ENCODE results near the gene ANKLE1. TPM values are rescaled to one million over a fixed set of nuclear protein-coding genes. Genes with fewer than 3 reads are reported as not detected.

Gene ANKLE1
- polyA plus RNA-seq, 1 of the 3 experiments (the other 2 are of a cell fraction): 2.6 TPM

DNA sequence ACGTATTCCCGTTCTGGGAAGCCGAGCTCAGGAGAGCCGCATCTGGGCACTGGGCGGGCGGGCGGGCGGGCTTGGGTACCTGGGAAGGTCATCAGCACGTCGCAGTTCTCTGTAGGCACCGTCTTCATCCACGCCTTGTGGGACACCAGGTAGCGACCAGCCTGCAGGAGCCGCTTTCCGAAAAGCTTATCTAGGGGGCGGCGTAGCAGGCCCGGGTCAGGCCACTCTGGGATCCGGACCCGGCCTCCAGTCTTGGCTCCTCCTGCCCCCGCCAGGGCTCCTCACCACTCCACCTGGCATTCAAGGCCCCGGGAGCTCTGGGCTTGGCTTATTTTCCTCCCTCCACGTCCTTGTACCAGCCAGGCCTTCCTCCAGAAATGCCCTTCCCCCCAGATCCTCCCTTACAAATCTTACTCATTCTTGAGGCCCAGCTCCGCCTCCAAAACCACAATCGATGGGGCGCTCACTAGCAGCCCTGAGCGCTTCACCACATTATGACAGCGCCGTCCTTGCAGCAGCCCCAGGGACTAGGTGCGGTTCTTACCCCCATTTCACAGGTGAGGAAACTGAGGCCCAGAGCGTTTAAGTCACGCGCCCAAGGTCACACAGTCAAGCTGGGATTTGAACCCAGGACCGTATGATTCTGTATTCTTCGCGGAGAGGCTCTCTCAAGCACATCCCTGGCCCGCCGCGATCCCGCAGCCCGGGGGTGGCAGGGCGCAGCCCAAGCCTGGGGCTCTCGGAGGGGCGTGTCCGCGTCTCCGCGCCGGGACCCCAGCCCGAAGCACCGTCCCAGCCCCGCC, 52.1 kb downstream of the ANKLE1 start:
- Histone ChIP-seq H3K9me3 (no peaks in the 10 kb centered on the region), H3K27ac (ENCODE audit: low read depth in 2 of 2, low read length in 1 of 2) (peak overlapping the region; percentile 48 to 87; a peak in 2 of 4 replicates), H3K4me1 (ENCODE audit: control insufficient read depth in 1 of 2, insufficient read depth in 2 of 2, low read depth in 1 of 2, low read length in 1 of 2) (peaks cover 0 to 24% of the 10 kb centered on the region in 2 experiments; a peak in 1 of 4 replicates), H3K79me2 (ENCODE audit: insufficient read depth) (peaks cover 8% of the 10 kb centered on the region; the same call in 1 of the 2 replicates), H3F3A (replicated peaks; ENCODE audit: insufficient read depth) (peaks cover 8% of the 10 kb centered on the region), H4K20me1 (ENCODE audit: insufficient read depth) (no peaks in the 10 kb centered on the region), H3K4me2 (peak overlapping the region; percentile 96), H3K9me2 (no peaks in the 10 kb centered on the region), H3K36me3 (replicated peaks in 1 of 2; ENCODE audit: control insufficient read depth in 1 of 2, insufficient read depth in 2 of 2, low read length in 1 of 2) (peaks cover 0 to 4% of the 10 kb centered on the region in 2 experiments), H3K9ac (peak overlapping the region; percentile 71), H3K4me3 (ENCODE audit: low read depth in 2 of 2, low read length in 1 of 2) (peak overlapping the region; percentile 83 to 92), H3K27me3 (ENCODE audit: insufficient read depth) (no peaks in the 10 kb centered on the region), H2AFZ (ENCODE audit: low read depth) (peak overlapping the region; percentile 73; the same call in 1 of the 2 replicates)
- no peak for DNase-seq
- CTCF ChIA-PET: interaction anchor here (0.8 to 1.9 kb wide), 5 partner anchors 9 to 57 kb away, joined by 3 to 8 read pairs (median 6); partner anchors contain the start of gene DDA1
- POLR2A ChIA-PET: interaction anchor here (0.5 to 1.6 kb wide), 2 partner anchors 13 to 31 kb away, joined by 3 to 4 read pairs; partner anchors contain the start of gene ABHD8
- 0 out of 2 replicates have a peak, but pooled peaks have one; percentile 26 for TF ChIP-seq SIN3A (IDR thresholded peaks at IDR 0.05; ENCODE audit: borderline replicate concordance, low read depth, low read length)
- no peak for TF ChIP-seq FOXM1 (IDR thresholded peaks at IDR 0.05; ENCODE audit: low read depth)
- no peak for TF ChIP-seq RXRA (IDR thresholded peaks at IDR 0.05; ENCODE audit: borderline replicate concordance, low read depth)
- no peak for TF ChIP-seq POLR2AphosphoS5 (IDR thresholded peaks at IDR 0.05; ENCODE audit: low read depth, low read length)
- TF ChIP-seq MXI1 (IDR thresholded peaks at IDR 0.05; ENCODE audit: low read depth, low read length): no peak
- WGBS (ENCODE audit: low lambda C conversion rate): 27% methylated on average over 14 of the region's 52 CpGs

GRCh38 chr19:17334414-17335409, 53.0 kb downstream of the ANKLE1 start, which contains the start of gene ANO8:
TSS of gene ANO8 (minus strand) at chr19:17334855. CDS start at chr19:17334670, 185 bp downstream.
- H3K4me3 ChIP-seq (ENCODE audit: low read depth in 2 of 2, low read length in 1 of 2): peak within 1 kb of the TSS; percentile 83 to 92
- H3K9me3 ChIP-seq: no peaks in the 10 kb centered on the region
- H3K27me3 ChIP-seq (ENCODE audit: insufficient read depth): no peaks in the 10 kb centered on the region
- peak within 1 kb of the TSS; percentile 96 for H3K4me2 ChIP-seq
- ChIA-PET CTCF (interaction anchor here (1.3 to 1.9 kb wide), 2 partner anchors 10 to 52 kb away, joined by 3 to 8 read pairs; no protein-coding TSS in a partner anchor), POLR2A (no interaction called here)
- peak; percentile 94 for DNase-seq
- peaks cover 8% of the 10 kb centered on the region for H3F3A ChIP-seq (replicated peaks; ENCODE audit: insufficient read depth)
- peaks cover 8% of the 10 kb centered on the region; the same call in 1 of the 2 replicates for H3K79me2 ChIP-seq (ENCODE audit: insufficient read depth)
- H2AFZ ChIP-seq (ENCODE audit: low read depth): peak within 1 kb of the TSS; percentile 95
- peaks cover 0 to 2% of the 10 kb centered on the region in 2 experiments for H3K36me3 ChIP-seq (replicated peaks in 1 of 2; ENCODE audit: control insufficient read depth in 1 of 2, insufficient read depth in 2 of 2, low read length in 1 of 2)
- WGBS (ENCODE audit: low lambda C conversion rate): 3% methylated on average over 32 of the region's 86 CpGs
- H3K9ac ChIP-seq: peak within 1 kb of the TSS; percentile 71
- H4K20me1 ChIP-seq (ENCODE audit: insufficient read depth): no peaks in the 10 kb centered on the region
- H3K9me2 ChIP-seq: no peaks in the 10 kb centered on the region
- peaks cover 0 to 24% of the 10 kb centered on the region in 2 experiments; a peak in 1 of 4 replicates for H3K4me1 ChIP-seq (ENCODE audit: control insufficient read depth in 1 of 2, insufficient read depth in 2 of 2, low read depth in 1 of 2, low read length in 1 of 2)
- H3K27ac ChIP-seq (ENCODE audit: low read depth in 2 of 2, low read length in 1 of 2): peak within 1 kb of the TSS; percentile 48 to 87
- TF ChIP-seq EP300 (IDR thresholded peaks at IDR 0.05; ENCODE audit: borderline replicate concordance in 1 of 2, low read depth in 1 of 2, low read length in 1 of 2) (no peak), FOSL2 (IDR thresholded peaks at IDR 0.05; ENCODE audit: borderline replicate concordance, low read depth) (no peak), RXRA (IDR thresholded peaks at IDR 0.05; ENCODE audit: borderline replicate concordance, low read depth) (no peak), FOXJ3 (CRISPR knock-in tag; IDR thresholded peaks at IDR 0.05) (no peak), MAX (IDR thresholded peaks at IDR 0.05; ENCODE audit: low read depth) (peak; percentile 57; the same call in 1 of the 2 replicates), CHD2 (IDR thresholded peaks at IDR 0.05; ENCODE audit: low read length, partially characterized antibody) (peak; percentile 41), IRF3 (IDR thresholded peaks at IDR 0.05; ENCODE audit: low read depth, low read length) (no peak), RFX5 (IDR thresholded peaks at IDR 0.05; ENCODE audit: low read length) (no peak), TEAD4 (IDR thresholded peaks at IDR 0.05; ENCODE audit: borderline replicate concordance, insufficient read depth) (no peak), TCF12 (IDR thresholded peaks at IDR 0.05) (no peak; the same call in 1 of the 2 replicates), RCOR1 (IDR thresholded peaks at IDR 0.05; ENCODE audit: low read length) (peak; percentile 51; the same call in 1 of the 2 replicates), RAD21 (IDR thresholded peaks at IDR 0.05; ENCODE audit: low read length) (no peak), ELF1 (IDR thresholded peaks at IDR 0.05) (no peak)
- TF ChIP-seq, protein P1, sequence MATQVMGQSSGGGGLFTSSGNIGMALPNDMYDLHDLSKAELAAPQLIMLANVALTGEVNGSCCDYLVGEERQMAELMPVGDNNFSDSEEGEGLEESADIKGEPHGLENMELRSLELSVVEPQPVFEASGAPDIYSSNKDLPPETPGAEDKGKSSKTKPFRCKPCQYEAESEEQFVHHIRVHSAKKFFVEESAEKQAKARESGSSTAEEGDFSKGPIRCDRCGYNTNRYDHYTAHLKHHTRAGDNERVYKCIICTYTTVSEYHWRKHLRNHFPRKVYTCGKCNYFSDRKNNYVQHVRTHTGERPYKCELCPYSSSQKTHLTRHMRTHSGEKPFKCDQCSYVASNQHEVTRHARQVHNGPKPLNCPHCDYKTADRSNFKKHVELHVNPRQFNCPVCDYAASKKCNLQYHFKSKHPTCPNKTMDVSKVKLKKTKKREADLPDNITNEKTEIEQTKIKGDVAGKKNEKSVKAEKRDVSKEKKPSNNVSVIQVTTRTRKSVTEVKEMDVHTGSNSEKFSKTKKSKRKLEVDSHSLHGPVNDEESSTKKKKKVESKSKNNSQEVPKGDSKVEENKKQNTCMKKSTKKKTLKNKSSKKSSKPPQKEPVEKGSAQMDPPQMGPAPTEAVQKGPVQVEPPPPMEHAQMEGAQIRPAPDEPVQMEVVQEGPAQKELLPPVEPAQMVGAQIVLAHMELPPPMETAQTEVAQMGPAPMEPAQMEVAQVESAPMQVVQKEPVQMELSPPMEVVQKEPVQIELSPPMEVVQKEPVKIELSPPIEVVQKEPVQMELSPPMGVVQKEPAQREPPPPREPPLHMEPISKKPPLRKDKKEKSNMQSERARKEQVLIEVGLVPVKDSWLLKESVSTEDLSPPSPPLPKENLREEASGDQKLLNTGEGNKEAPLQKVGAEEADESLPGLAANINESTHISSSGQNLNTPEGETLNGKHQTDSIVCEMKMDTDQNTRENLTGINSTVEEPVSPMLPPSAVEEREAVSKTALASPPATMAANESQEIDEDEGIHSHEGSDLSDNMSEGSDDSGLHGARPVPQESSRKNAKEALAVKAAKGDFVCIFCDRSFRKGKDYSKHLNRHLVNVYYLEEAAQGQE (IDR thresholded peaks at IDR 0.05; ENCODE audit: low read depth, low read length): no peak

All from SK-N-SH (cell line).